HG03571 (cell line): Measurements from ENCODE around the gene SC5D.

ENCODE experiments used
- ATAC-seq: cut with Tn5 transposase; IDR thresholded peaks from one replicate; pipeline ENCODE4 v1.9.1; 2021; ENCODE audit not compliant: unreplicated experiment

SC5D gene, protein sequence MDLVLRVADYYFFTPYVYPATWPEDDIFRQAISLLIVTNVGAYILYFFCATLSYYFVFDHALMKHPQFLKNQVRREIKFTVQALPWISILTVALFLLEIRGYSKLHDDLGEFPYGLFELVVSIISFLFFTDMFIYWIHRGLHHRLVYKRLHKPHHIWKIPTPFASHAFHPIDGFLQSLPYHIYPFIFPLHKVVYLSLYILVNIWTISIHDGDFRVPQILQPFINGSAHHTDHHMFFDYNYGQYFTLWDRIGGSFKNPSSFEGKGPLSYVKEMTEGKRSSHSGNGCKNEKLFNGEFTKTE

DNA sequence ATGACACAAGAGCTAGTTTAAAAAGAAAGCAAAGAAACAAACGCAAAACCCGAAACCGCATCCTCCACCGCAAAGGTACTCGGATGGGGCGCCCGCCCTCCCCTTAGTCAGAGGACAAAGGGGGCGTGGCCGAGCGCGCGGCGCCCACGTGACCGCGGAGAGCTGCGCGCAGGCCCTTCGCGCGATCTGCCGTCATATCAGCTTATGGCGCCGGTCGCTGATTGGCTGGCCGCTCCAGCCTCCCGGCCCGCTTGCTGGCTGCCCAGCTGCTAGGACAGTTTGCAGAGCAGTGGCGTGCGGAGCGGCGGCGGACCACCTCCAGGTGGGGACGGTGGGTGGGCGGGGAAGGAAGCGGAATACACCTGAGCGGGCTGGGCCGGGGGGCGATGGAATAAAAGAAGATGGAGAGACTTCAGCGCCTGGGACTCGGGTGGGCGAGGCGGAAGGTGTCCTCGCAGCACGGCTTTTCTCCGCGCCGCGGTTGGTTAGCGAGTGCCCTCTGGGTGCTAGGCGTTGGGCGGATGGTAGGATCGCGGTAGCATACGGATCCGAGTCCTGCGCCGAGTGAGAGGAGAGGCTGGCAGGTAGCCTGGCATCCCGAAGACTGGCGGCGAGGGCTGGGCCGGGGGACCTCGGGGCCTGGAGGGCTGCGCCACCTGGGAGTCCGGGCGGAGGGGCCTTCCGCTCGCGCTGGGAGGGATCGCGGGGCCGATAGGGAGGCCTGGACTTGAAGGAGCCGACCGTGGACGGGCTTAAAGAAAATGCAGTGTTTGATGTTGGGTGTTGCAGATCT lies at the start of gene SC5D:
Gene SC5D (plus strand): TSS at position 277 of the 793 bp plus-strand sequence. CDS start 10,605 bp downstream, outside the sequence.
- peak; percentile 98 for ATAC-seq

DNA sequence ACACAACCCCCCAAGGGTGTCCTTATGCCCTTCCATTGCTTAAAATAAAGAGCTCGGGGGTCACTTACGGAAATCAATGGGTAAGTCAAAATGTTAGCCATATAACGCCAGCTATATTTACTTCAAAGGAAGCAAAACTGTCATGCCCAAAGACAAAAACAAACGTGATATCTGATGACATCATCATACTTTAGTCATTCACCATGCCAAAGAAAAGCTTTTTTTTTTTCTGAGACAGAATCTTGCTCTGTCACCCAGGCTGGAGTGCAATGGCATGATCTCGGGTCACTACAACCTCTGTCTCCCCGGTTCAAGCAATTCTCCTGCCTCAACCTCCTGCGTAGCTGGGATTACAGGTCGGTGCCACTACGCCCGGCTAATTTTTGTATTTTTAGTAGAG lies 47.7 kb upstream of the SC5D start:
- no peak for ATAC-seq

GRCh38 chr11:121246021-121246768 lies 46.4 kb upstream of the SC5D start:
- ATAC-seq, result no peak

- ATAC-seq, result no peak
Measured at GRCh38 chr11:121246769-121247035, 45.9 kb upstream of the SC5D start.

GRCh38 chr11:121248496-121248895 lies 44.1 kb upstream of the SC5D start:
- ATAC-seq, result no peak

GRCh38 chr11:121249039-121249663 lies 43.4 kb upstream of the SC5D start:
- no peak for ATAC-seq

DNA sequence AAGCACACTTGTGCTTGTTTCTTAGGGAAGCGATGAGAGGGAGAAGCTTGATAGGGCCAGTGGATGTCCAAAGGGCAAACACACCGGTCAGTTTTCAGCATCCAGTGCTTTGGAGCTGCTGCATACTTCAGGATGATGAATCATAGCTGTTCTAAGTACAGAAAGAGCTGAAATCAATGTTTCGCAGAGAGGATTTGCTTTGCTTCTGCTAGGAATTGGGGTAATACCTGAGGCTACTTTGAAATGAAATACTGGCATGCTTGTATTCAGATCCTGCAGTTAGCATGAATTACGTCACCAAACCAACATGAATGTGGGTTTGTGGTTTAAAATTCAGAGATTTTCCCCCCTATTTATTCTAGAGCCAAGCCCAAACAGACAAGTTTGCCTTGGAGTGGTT lies 41.7 kb upstream of the SC5D start:
- no peak for ATAC-seq

GRCh38 chr11:121253951-121254350 lies 38.6 kb upstream of the SC5D start:
- ATAC-seq, result no peak

DNA sequence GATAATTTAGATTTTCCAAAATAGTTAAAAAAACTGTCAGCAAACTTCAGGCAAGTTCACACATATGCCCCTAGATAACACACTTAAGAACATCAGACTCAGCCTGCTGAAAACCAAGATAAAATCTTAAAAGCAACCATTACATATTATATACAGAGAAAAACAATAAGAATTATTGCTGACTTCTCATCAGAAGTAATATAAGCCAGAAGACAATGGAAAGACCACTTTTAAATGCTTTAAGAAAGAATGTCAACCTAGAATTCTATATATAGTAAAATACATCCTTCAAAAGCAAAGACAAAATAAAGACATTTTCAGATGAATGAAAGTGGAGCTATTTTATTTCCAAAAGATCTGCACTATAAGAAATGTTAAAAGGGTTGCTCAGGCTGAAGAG lies 37.8 kb upstream of the SC5D start:
- ATAC-seq, result no peak

- no peak for ATAC-seq
Measured at GRCh38 chr11:121255473-121256125, 37.0 kb upstream of the SC5D start.

DNA sequence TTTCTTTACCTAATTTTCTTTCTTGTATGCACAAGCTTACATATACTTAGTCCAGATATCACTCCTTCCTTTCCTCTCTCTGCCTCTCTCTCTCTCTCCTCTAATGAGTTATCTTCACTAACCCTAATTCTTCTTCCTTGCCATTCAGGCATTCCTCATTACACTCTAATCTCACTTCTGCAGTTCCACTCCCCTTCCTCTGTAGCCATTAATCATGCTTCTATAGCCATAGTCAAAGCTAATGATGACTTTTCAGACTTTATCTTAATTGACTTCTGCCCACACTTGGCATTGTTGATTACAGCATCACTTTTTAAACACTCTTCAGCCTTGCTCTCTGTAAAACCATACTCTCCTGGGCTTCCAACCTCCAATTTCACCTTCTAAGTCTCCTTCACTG lies 35.3 kb upstream of the SC5D start:
- no peak for ATAC-seq

- no peak for ATAC-seq
Measured at GRCh38 chr11:121257976-121258375, 34.6 kb upstream of the SC5D start.

- no peak for ATAC-seq
Measured at GRCh38 chr11:121265586-121265985, 27.0 kb upstream of the SC5D start.

- no peak for ATAC-seq
Measured at GRCh38 chr11:121268581-121268980, 24.0 kb upstream of the SC5D start.

DNA sequence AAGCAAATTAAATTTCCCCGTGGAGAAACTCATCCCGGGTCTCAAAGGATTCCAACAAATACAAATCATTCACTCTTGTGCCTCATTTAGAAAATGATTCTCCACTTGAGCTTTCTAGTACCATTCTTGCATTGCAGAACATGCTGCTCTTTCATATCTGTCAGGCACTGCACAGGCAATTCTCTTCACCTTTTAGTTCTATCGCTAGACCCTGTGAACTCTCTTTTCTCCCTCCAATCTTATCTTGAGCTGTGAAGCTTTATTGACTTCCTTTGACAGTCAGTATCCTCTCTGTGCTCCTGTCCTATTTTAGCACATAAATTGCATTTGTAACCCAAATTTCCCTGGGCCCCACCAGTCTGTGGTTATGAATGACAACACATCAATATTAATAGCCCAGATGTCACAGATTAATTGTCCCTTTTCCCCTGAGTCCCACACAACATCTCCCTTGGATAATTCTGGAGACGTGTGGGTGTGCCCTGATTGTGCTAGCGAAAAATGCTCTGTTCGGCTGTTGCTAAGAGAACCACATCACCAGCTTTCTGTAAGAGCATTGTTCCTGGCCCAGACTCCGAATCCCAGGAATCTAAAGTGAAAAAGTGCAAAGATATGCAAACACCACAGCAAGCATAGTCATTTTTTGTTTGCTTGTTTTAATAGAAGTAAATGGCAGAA lies 22.4 kb upstream of the SC5D start:
- ATAC-seq, result no peak

- no peak for ATAC-seq
Measured at GRCh38 chr11:121274332-121274991, 18.1 kb upstream of the SC5D start.

- no peak for ATAC-seq
Measured at GRCh38 chr11:121281698-121282097, 10.9 kb upstream of the SC5D start.

GRCh38 chr11:121282386-121282785 lies 10.2 kb upstream of the SC5D start:
- ATAC-seq, result no peak

DNA sequence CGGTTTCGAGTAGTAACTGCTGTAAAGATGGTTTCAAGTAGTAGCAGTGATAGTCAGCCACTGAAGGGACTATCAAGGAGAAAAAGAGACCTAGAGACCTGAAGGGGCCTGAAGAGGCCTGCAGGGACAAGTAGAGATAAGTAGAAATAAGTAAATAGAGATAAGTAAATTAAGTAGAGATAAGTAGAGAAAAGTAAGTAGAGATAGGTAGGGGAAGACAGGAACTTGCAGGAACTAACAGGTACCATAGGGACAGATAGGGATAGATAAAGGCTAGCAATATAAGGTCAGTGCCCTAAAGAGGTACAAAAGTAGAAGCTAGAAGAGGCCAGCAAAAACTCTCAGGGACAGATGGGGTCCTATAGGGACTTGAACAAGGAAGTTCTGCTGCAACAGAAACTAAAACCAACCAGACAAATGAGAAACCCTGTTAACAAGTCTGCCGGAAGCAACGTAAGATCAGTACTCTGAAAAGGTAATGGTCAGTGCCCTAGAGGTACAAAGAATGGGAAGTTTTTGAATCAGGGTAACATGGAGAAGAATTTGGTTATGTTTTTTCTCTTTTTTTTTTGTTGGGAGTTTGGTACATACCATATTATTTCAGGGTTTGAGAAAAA lies 9.6 kb upstream of the SC5D start:
- no peak for ATAC-seq

DNA sequence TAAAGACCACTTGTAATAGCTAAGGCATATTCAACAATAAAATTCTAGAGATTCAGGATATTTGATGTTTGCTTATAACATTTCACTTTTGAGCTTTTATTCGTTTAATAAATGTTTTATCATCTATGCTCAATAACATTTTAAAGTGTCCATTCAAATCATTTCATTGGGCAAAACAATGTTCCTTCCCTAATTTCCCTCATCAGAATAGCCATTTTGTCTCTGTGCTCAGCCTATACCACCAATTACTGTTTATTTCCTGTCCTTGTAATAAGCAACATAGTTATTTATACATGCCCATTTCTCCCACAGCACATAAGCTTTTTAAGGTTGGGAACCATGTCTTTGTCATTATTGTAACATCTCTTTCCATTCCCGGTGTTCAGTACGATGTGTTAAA lies 1.3 kb upstream of the SC5D start:
- no peak for ATAC-seq
